Measurements from ENCODE around the gene KDM4C.
"Not testable (repeated sequence)": the region's sequence is repeated elsewhere in the genome, so short reads cannot be mapped to it uniquely, and the experiment has no call there.

Gene KDM4C

GRCh38 chr9:6757456-6758247, at the start of gene KDM4C:
TSS of gene KDM4C (plus strand) at chr9:6757973. CDS start at chr9:6792989, 35,016 bp downstream.
- DNase-seq (ENCODE audit: insufficient read length, low spot score) (peak; percentile 98), FAIRE-seq (peak; percentile 66)

GRCh38 chr9:6708732-6709131, 49.0 kb upstream of the KDM4C start:
- DNase-seq (ENCODE audit: insufficient read length, low spot score): no peak

GRCh38 chr9:6711403-6711802, 46.4 kb upstream of the KDM4C start:
- FAIRE-seq (no peak), DNase-seq (ENCODE audit: insufficient read length, low spot score) (peak; percentile 18)

More at GRCh38 chr9:6708732-6709131, 49.0 kb upstream of the KDM4C start:
- no peak for FAIRE-seq

- FAIRE-seq: no peak
Measured at GRCh38 chr9:6712041-6712440, 45.7 kb upstream of the KDM4C start.

GRCh38 chr9:6714176-6714575, 43.6 kb upstream of the KDM4C start:
- DNase-seq (ENCODE audit: insufficient read length, low spot score): no peak
- no peak for FAIRE-seq

More at GRCh38 chr9:6712041-6712440, 45.7 kb upstream of the KDM4C start:
- no peak for DNase-seq (ENCODE audit: insufficient read length, low spot score)

- DNase-seq (ENCODE audit: insufficient read length, low spot score); FAIRE-seq: not testable (repeated sequence)
Measured at GRCh38 chr9:6715153-6715754, 42.5 kb upstream of the KDM4C start.

GRCh38 chr9:6715755-6716643, 41.8 kb upstream of the KDM4C start:
- DNase-seq (ENCODE audit: insufficient read length, low spot score): no peak
- FAIRE-seq: no peak

- DNase-seq (ENCODE audit: insufficient read length, low spot score) (no peak), FAIRE-seq (no peak)
Measured at GRCh38 chr9:6716766-6717165, 41.0 kb upstream of the KDM4C start.

- DNase-seq (ENCODE audit: insufficient read length, low spot score) (no peak), FAIRE-seq (no peak)
Measured at GRCh38 chr9:6723881-6724420, 33.8 kb upstream of the KDM4C start.

GRCh38 chr9:6733257-6733656, 24.5 kb upstream of the KDM4C start:
- DNase-seq (ENCODE audit: insufficient read length, low spot score) (no peak), FAIRE-seq (no peak)

GRCh38 chr9:6733831-6734230, 23.9 kb upstream of the KDM4C start:
- DNase-seq (ENCODE audit: insufficient read length, low spot score): no peak
- FAIRE-seq: no peak

- FAIRE-seq (no peak), DNase-seq (ENCODE audit: insufficient read length, low spot score) (no peak)
Measured at GRCh38 chr9:6735422-6735821, 22.4 kb upstream of the KDM4C start.

GRCh38 chr9:6739218-6739617, 18.6 kb upstream of the KDM4C start:
- FAIRE-seq: no peak
- peak; percentile 25 for DNase-seq (ENCODE audit: insufficient read length, low spot score)

- not testable (repeated sequence) for FAIRE-seq; DNase-seq (ENCODE audit: insufficient read length, low spot score)
Measured at GRCh38 chr9:6748861-6749260, 8.9 kb upstream of the KDM4C start.

GRCh38 chr9:6754861-6755260, 2.9 kb upstream of the KDM4C start:
- DNase-seq (ENCODE audit: insufficient read length, low spot score); FAIRE-seq: not testable (repeated sequence)

- FAIRE-seq (no peak), DNase-seq (ENCODE audit: insufficient read length, low spot score) (no peak)
Measured at GRCh38 chr9:6757132-6757455, 679 bp upstream of the KDM4C start.

- DNase-seq (ENCODE audit: insufficient read length, low spot score): peak; percentile 22
- no peak for FAIRE-seq
Measured at GRCh38 chr9:6758248-6758497, 400 bp downstream of the KDM4C start.

GRCh38 chr9:6758498-6759184, 868 bp downstream of the KDM4C start:
- FAIRE-seq: no peak

GRCh38 chr9:6759185-6759977, 1.6 kb downstream of the KDM4C start:
- DNase-seq (ENCODE audit: insufficient read length, low spot score) (peak; percentile 57), FAIRE-seq (no peak)

More at GRCh38 chr9:6758498-6759184, 868 bp downstream of the KDM4C start:
- DNase-seq (ENCODE audit: insufficient read length, low spot score): peak; percentile 36

- no peak for FAIRE-seq
- DNase-seq (ENCODE audit: insufficient read length, low spot score): no peak
Measured at GRCh38 chr9:6761306-6761705, 3.5 kb downstream of the KDM4C start.
